Loucy (cell line): ENCODE measurements around the gene CAMLG.

Experiments
- CTCF ChIP-seq: fragments of 200-600 bp; sonication (generic); conservative IDR thresholded peaks from 2 replicates; pipeline ENCODE4 v1.5.1; 2014; ENCODE audit warnings: mild to moderate bottlenecking, antibody characterized with exemption, low read length
- EZH2phosphoT487 ChIP-seq: fragments of 200-600 bp; IDR thresholded peaks from 2 replicates; pipeline ENCODE4 v1.6.1; 2018; ENCODE audit warnings: antibody characterized with exemption, mild to moderate bottlenecking, moderate library complexity, borderline replicate concordance

GRCh38 chr5:134692722-134693121 is 45.6 kb upstream of the CAMLG start:
- TF ChIP-seq CTCF: no peak
- no peak for TF ChIP-seq EZH2phosphoT487
